ENCODE results near the gene DUSP11. TPM values are rescaled to one million over a fixed set of nuclear protein-coding genes. Genes with fewer than 3 reads are reported as not detected.
A peak's percentile ranks its signal among the peaks of the same experiment; 100 is the strongest.
"Not testable (repeated sequence)": the region's sequence is repeated elsewhere in the genome, so short reads cannot be mapped to it uniquely, and the experiment has no call there.

The DUSP11 gene
- total RNA-seq, 1 experiment from 2014 or later, result 46.5 TPM

GRCh38 chr2:73717695-73718094, 62.2 kb downstream of the DUSP11 start:
- not testable (repeated sequence) for DNase-seq (ENCODE audit: low read depth)

DNA sequence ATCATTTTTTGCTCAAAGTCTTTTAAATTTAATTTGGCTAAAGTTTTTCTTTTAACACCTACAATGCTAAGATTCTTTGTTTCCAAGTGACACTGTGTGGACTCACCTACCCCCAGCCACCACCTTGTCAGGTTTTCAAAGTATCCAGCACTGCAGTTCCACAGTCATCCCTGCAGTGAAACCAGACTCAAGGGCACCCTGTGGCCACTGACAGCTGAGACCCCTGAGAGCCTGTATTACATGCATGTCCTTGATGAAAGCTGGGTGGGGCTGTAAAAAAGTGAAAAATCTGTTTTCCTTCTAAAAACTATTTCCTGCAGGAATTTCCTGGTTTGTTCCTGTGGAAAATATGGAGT, 62.7 kb downstream of the DUSP11 start:
- no peak for DNase-seq (ENCODE audit: low read depth)

DNA sequence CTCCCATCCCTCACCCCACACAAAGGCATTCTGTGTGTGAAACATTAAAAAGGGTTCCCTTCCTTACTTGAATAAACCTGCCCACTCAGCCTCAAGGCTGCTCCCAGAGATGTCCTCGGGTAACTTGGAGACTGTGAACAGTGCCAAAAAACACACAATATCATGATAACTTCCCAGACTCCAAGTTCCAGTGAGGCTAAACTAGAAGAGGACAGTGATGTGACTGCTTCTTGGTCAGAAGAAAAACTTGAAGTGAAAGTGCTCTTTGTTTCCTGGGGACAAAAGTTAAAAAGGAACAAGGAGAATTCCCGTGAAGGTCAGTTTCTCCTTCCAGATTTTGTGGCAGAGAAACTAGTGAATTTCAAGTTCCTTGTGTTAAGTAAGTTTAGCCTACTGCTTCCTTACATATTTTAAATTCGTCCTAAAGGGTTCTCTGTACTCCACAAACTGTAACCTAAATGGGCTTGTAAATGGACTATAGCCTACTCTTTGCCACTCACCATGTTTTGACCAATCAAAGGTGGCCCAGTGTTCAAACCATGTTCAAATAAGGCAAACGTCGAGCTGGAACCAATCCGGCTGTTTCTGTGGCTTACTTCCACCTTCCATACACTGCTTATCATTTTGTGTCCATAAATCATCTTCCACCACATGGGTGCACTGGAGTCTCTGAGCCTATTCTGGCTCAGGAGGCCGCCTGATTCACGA, 63.2 kb downstream of the DUSP11 start:
- DNase-seq (ENCODE audit: low read depth), result peak; percentile 90

- no peak for DNase-seq (ENCODE audit: low read depth)
Measured at GRCh38 chr2:73714091-73714490, 65.8 kb downstream of the DUSP11 start.

Other genes with a start within 250 kb of the DUSP11 start
- gene NAT8, start 137.7 kb downstream of the DUSP11 start, total RNA-seq (2014; rRNA removed; shearing (Covaris generic)), result not detected in 2 replicates
- gene TPRKB, start 42.8 kb downstream of the DUSP11 start, total RNA-seq (2014; rRNA removed; shearing (Covaris generic)), result 165 and 179 TPM in 2 replicates
- not detected in 2 replicates for gene C2orf78, start 4.1 kb upstream of the DUSP11 start, total RNA-seq (2014; rRNA removed; shearing (Covaris generic))
- 39.6 and 50.2 TPM in 2 replicates for gene STAMBP, start 48.9 kb upstream of the DUSP11 start, total RNA-seq (2014; rRNA removed; shearing (Covaris generic))
- gene ACTG2, start 112.9 kb upstream of the DUSP11 start, total RNA-seq (2014; rRNA removed; shearing (Covaris generic)), result 2.0 and 2.9 TPM in 2 replicates
- gene DGUOK, start 146.8 kb upstream of the DUSP11 start, total RNA-seq (2014; rRNA removed; shearing (Covaris generic)), result 161 and 169 TPM in 2 replicates
- 3.4 and 3.6 TPM in 2 replicates for gene TET3, start 204.8 kb upstream of the DUSP11 start, total RNA-seq (2014; rRNA removed; shearing (Covaris generic))